K562 (cell line): ENCODE data around the gene EHBP1. TPM values are rescaled to one million over a fixed set of nuclear protein-coding genes. Genes with fewer than 3 reads are reported as not detected.

Source experiments
- ATAC-seq: fragments of 200-7000 bp; cut with Tn5 transposase; 3 replicates; pipeline ENCODE4 v1.9.1; 2020; ENCODE audit warnings: moderate library complexity
- BruUV-seq: library from RNA; stranded (reverse); fragments of 400-500 nt; replicated peaks from 2 replicates; lab custom pipeline; 2021; lab: Mats Ljungman, UMichigan
- CTCF ChIA-PET: fragments of 300-600 bp; formaldehyde crosslinking; extraction: SDS; loops from one replicate; lab custom pipeline; 2021; ENCODE audit warnings: low intra/inter-chr PET ratio; lab: Yijun Ruan, JAX
- POLR2A ChIA-PET: fragments of 300-600, 350-650 bp; sonication (Branson Sonifier 250); formaldehyde crosslinking; extraction: SDS; loops from one replicate; lab custom pipeline; 2021; ENCODE audit warnings: antibody characterized with exemption, inconsistent platforms; lab: Yijun Ruan, JAX
- DNase-seq, 4 experiments: peaks; one replicate each; pipeline versions ENCODE4 v3.0.0 to v3.0.0-alpha.2; 2011 to 2018; ENCODE audit warnings: low spot score in 3 of 4, mixed read lengths in 3 of 4; ENCODE audit errors: extremely low read depth in 1 of 4
- FAIRE-seq: peaks from 2 replicates; lab custom pipeline; 2011; peaks lifted over from hg19 to GRCh38; lab: Jason Lieb, UNC
- H2AFZ ChIP-seq: 2 replicates; pipeline ENCODE4 v1.6.0; 2011; ENCODE audit warnings: low read depth, low read length, control low read depth, inconsistent platforms
- H3K27ac ChIP-seq: fragments of 200-600 bp; 3 replicates; pipeline ENCODE4 v1.8.0; 2011; ENCODE audit warnings: low read depth, mild to moderate bottlenecking, control low read depth, inconsistent platforms, low read length, moderate library complexity, mixed read lengths; ENCODE audit errors: extremely low read depth
- H3K27me3 ChIP-seq, 2 experiments: fragments of 300-600 bp in 1 of 2; 2 replicates in 1 of 2; 3 replicates in 1 of 2; pipeline versions ENCODE4 v1.6.0 to v1.8.0; 2011; ENCODE audit warnings: inconsistent platforms in 2 of 2, low read length in 2 of 2, mild to moderate bottlenecking in 1 of 2, mixed read lengths in 1 of 2, moderate library complexity in 1 of 2; ENCODE audit not compliant: control insufficient read depth in 2 of 2, insufficient read depth in 2 of 2
- H3K36me3 ChIP-seq: fragments of 300-600 bp; 3 replicates; pipeline ENCODE4 v1.8.0; 2011; ENCODE audit warnings: mild to moderate bottlenecking, low read length, inconsistent platforms; ENCODE audit not compliant: control insufficient read depth, insufficient read depth
- H3K4me1 ChIP-seq, 2 experiments: fragments of 200-600 bp in 1 of 2; replicated peaks in 1 of 2; 2 replicates in 1 of 2; 3 replicates in 1 of 2; pipeline versions ENCODE4 v1.5.1 to v1.8.0; 2011; ENCODE audit warnings: inconsistent platforms in 2 of 2, low read length in 2 of 2, mild to moderate bottlenecking in 1 of 2, mixed read lengths in 1 of 2, moderate library complexity in 1 of 2; ENCODE audit not compliant: control insufficient read depth in 2 of 2, insufficient read depth in 2 of 2
- H3K4me2 ChIP-seq: 2 replicates; pipeline ENCODE4 v1.6.1; 2011; ENCODE audit warnings: low read length, control low read depth, inconsistent platforms, mixed read lengths; ENCODE audit not compliant: insufficient read depth
- H3K4me3 ChIP-seq: fragments of 200-600 bp; sonication (generic), shearing (Covaris generic); 2 replicates; pipeline ENCODE4 v1.5.1; 2016; ENCODE audit warnings: control low read depth, inconsistent platforms
- H3K79me2 ChIP-seq: fragments of 200-600 bp; 3 replicates; pipeline ENCODE4 v1.8.0; 2011; ENCODE audit warnings: low read length, inconsistent platforms; ENCODE audit not compliant: control insufficient read depth, insufficient read depth
- H3K9ac ChIP-seq, 2 experiments: 2 replicates each; pipeline versions ENCODE4 v1.6.0 to v1.6.1; 2011; ENCODE audit warnings: low read depth in 2 of 2, low read length in 2 of 2, control low read depth in 1 of 2, inconsistent platforms in 1 of 2, mild to moderate bottlenecking in 1 of 2, mixed read lengths in 1 of 2; ENCODE audit not compliant: insufficient read depth in 1 of 2
- H3K9me1 ChIP-seq: one replicate; pipeline ENCODE4 v1.6.0; 2011; ENCODE audit warnings: inconsistent platforms, mild to moderate bottlenecking, low read length, moderate library complexity; ENCODE audit not compliant: control insufficient read depth, insufficient read depth
- H3K9me3 ChIP-seq: replicated peaks from 2 replicates; pipeline ENCODE4 v1.5.1; 2011; ENCODE audit warnings: low read depth, low read length, inconsistent platforms; ENCODE audit not compliant: control insufficient read depth, insufficient read depth
- H4K20me1 ChIP-seq: replicated peaks from 2 replicates; pipeline ENCODE4 v1.6.1; 2011; ENCODE audit warnings: low read length, inconsistent platforms, mixed read lengths; ENCODE audit not compliant: control insufficient read depth, insufficient read depth
- ADNP ChIP-seq: fragments of 200-800 bp; sonication (Bioruptor generic); IDR thresholded peaks from 2 replicates; pipeline ENCODE4 v1.6.1; 2016; ENCODE audit warnings: missing genetic modification characterization, missing compliant biosample characterization
- CBFA2T3 ChIP-seq: fragments of 450-650 bp; IDR thresholded peaks from 2 replicates; pipeline ENCODE4 v1.6.1; 2017
- DPF2 ChIP-seq: fragments of 450-650 bp; IDR thresholded peaks from 2 replicates; pipeline ENCODE4 v1.6.1; 2016
- ESRRA ChIP-seq: fragments of 450-650 bp; IDR thresholded peaks from 2 replicates; pipeline ENCODE4 v1.6.1; 2014; ENCODE audit warnings: low read depth, mild to moderate bottlenecking, moderate library complexity, borderline replicate concordance
- HDGF ChIP-seq: fragments of 450-650 bp; IDR thresholded peaks from 2 replicates; pipeline ENCODE4 v1.6.1; 2016
- IRF2 ChIP-seq: sonication (generic); formaldehyde crosslinking; IDR thresholded peaks from 2 replicates; pipeline ENCODE4 v1.8.1; 2022; ENCODE audit warnings: mild to moderate bottlenecking, missing genetic modification reagents
- MXD1 ChIP-seq: fragments of 250-450 bp; sonication (Bioruptor Pico); IDR thresholded peaks from 2 replicates; pipeline ENCODE4 v1.8.0; 2021; ENCODE audit warnings: borderline replicate concordance, mild to moderate bottlenecking, moderate library complexity; ENCODE audit not compliant: poor library complexity, severe bottlenecking
- SETDB1 ChIP-seq: IDR thresholded peaks from one replicate; pipeline ENCODE4 v1.6.1; 2012; ENCODE audit warnings: low read length, control low read depth, inconsistent platforms
- SNRNP70 ChIP-seq: fragments of 200-400 bp; formaldehyde crosslinking; optimal IDR thresholded peaks from 2 replicates; pipeline ENCODE3; 2017; ENCODE audit warnings: low read depth, low read length
- SRF ChIP-seq, 2 experiments: fragments of 250-450, 450-650 bp in 1 of 2; sonication (Bioruptor Pico) in 1 of 2; sonication (generic) in 1 of 2; formaldehyde crosslinking; IDR thresholded peaks; 2 replicates each; pipeline versions ENCODE4 v1.5.0 to v1.5.1; 2020 to 2022; ENCODE audit warnings: mild to moderate bottlenecking in 1 of 2, missing genetic modification reagents in 1 of 2
- ZBTB17 ChIP-seq: fragments of 450-650 bp; formaldehyde crosslinking; IDR thresholded peaks from 2 replicates; pipeline ENCODE4 v1.4.0; 2020; ENCODE audit warnings: mild to moderate bottlenecking
- ZNF280B ChIP-seq: fragments of 250-450 bp; sonication (Bioruptor Pico); IDR thresholded peaks from 2 replicates; pipeline ENCODE4 v1.5.1; 2021; ENCODE audit warnings: mild to moderate bottlenecking
- ZNF584 ChIP-seq: fragments of 200-800 bp; sonication (Bioruptor generic); IDR thresholded peaks from 2 replicates; pipeline ENCODE4 v1.6.1; 2016; ENCODE audit warnings: low read depth, mild to moderate bottlenecking, missing genetic modification characterization, missing compliant biosample characterization
- WGBS: fragments of 100-300 bp; shearing (Covaris generic); methylation state at CpG from one replicate; pipeline ENCODE4 v1.1.6; 2016; ENCODE audit warnings: low coverage, mixed read lengths; ENCODE audit not compliant: insufficient coverage; ENCODE audit errors: missing lambda C conversion rate; 5-methylcytosine and 5-hydroxymethylcytosine counted together
- in situ Hi-C: fragments of 300-500 bp; cut with MboI; formaldehyde crosslinking; loops from 4 replicates; pipeline ENCODE4 v1.15.0; 2018; ENCODE audit warnings: inconsistent platforms, mixed read lengths
- intact Hi-C: fragments of 100-400 bp; cut with micrococcal nuclease; formaldehyde crosslinking; loops from 2 replicates; pipeline ENCODE4 v1.14.2; 2022
- polyA plus RNA-seq, 8 experiments: library from polyadenylated mRNA; depleted of rRNA in 4 of 8; stranded (reverse) in 5 of 8; unstranded in 3 of 8; fragments of >200 nt; fragmentation: Nextera tagmentation in 2 of 8; fragmentation: Illumina TruSeq in 1 of 8; extraction: Ambion mirVana in 2 of 8; extraction: Trizol in 1 of 8; gene quantifications; 2 replicates each; pipeline versions ENCODE4 v1.2.1 to v1.2.3, GENCODE V29; 2011 to 2014; ENCODE audit warnings: inconsistent platforms in 1 of 8, missing spikeins in 1 of 8
- total RNA-seq, 7 experiments: library from RNA; depleted of rRNA in 6 of 7; stranded (reverse); fragments of >200 nt in 6 of 7; fragmentation: Illumina TruSeq in 2 of 7; extraction: Trizol in 2 of 7; gene quantifications; 2 replicates each; pipeline versions ENCODE4 v1.2.1 to v1.2.3, GENCODE V29; 2011 to 2021; ENCODE audit warnings: low replicate concordance in 1 of 7
- TF ChIP-seq, protein P1 (sequence below): fragments of 250-450 bp; sonication (Bioruptor Pico); IDR thresholded peaks from 2 replicates; pipeline ENCODE4 v1.4.0; 2020; ENCODE audit warnings: borderline replicate concordance

The EHBP1 gene
- total and polyA plus RNA-seq, 9 of the 15 experiments (the other 6 are each of a cell fraction or from before 2014, with no cell fraction given) = 8.9 to 26.6 (median 19.3) TPM

GRCh38 chr2:62868947-62869346 is 163.4 kb downstream of the EHBP1 start:
- no peaks in the 10 kb centered on the region for H3K79me2 ChIP-seq
- ChIA-PET CTCF (no interaction called here), POLR2A (interaction anchor here (0.6 to 1.2 kb wide), 3 partner anchors 9 to 970 kb away, joined by 3 to 6 read pairs (median 4); no protein-coding TSS in a partner anchor)
- H4K20me1 ChIP-seq = no peaks in the 10 kb centered on the region
- H3K4me1 ChIP-seq = no peaks in the 10 kb centered on the region
- H3K4me3 ChIP-seq = no peak overlapping the region
- no peak overlapping the region for H3K27ac ChIP-seq
- no peak for FAIRE-seq
- no peak overlapping the region for H3K9ac ChIP-seq
- no peak overlapping the region for H2AFZ ChIP-seq
- ATAC-seq = no peak
- peaks cover 16% of the 10 kb centered on the region; the same call in 2 of the 3 replicates for H3K36me3 ChIP-seq
- 87% methylated on average over 3 of the region's 3 CpGs for WGBS
- no peaks in the 10 kb centered on the region for H3K27me3 ChIP-seq
- TF ChIP-seq ESRRA (no peak), ZNF280B (CRISPR knock-in tag) (no peak), ADNP (tag) (no peak), IRF2 (CRISPR knock-in tag) (no peak), ZBTB17 (no peak), CBFA2T3 (no peak), DPF2 (no peak), SRF (CRISPR knock-in tag; IDR thresholded peaks at IDR 0.05) (no peak), MXD1 (CRISPR knock-in tag) (no peak), SNRNP70 (no peak), ZNF584 (CRISPR knock-in tag) (no peak), HDGF (no peak), SETDB1 (no peak)
- TF ChIP-seq, protein P1, sequence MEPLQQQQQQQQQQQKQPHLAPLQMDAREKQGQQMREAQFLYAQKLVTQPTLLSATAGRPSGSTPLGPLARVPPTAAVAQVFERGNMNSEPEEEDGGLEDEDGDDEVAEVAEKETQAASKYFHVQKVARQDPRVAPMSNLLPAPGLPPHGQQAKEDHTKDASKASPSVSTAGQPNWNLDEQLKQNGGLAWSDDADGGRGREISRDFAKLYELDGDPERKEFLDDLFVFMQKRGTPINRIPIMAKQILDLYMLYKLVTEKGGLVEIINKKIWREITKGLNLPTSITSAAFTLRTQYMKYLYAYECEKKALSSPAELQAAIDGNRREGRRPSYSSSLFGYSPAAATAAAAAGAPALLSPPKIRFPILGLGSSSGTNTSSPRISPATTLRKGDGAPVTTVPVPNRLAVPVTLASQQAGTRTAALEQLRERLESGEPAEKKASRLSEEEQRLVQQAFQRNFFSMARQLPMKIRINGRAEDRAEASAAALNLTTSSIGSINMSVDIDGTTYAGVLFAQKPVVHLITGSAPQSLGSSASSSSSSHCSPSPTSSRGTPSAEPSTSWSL = no peak
- intact Hi-C loops = no loop called here
- no peak overlapping the region for H3K4me2 ChIP-seq
- DNase-seq = no peak
- no peaks in the 10 kb centered on the region for H3K9me1 ChIP-seq
- in situ Hi-C loops = no loop called here
- H3K9me3 ChIP-seq = no peaks in the 10 kb centered on the region; the same call in none of the 2 replicates
- BruUV-seq = no TSS peak
